NCI-H82 treated with DMSO at 0.1 percent for 48 hours (cell line): Measurements from ENCODE around the gene RBM15B.
"Not testable (repeated sequence)": the region's sequence is repeated elsewhere in the genome, so short reads cannot be mapped to it uniquely, and the experiment has no call there.

Experiments used
- DNase-seq: peaks from one replicate; lab custom pipeline; 2025; ENCODE audit not compliant: unreplicated experiment; lab: John Stamatoyannopoulos, UW

The RBM15B gene

GRCh38 chr3:51378726-51379125, 12.4 kb upstream of the RBM15B start:
- DNase-seq = no peak

- DNase-seq = no peak
These were observed 11.8 kb upstream of the RBM15B start for GRCh38 chr3:51379301-51379700.

- DNase-seq = no peak
These were observed 11.2 kb upstream of the RBM15B start for GRCh38 chr3:51379746-51380455.

- DNase-seq = no peak
These were observed 10.3 kb upstream of the RBM15B start for GRCh38 chr3:51380601-51381332.

GRCh38 chr3:51381333-51381705, 9.8 kb upstream of the RBM15B start:
- no peak for DNase-seq

- DNase-seq = no peak
These were observed 8.9 kb upstream of the RBM15B start for GRCh38 chr3:51382076-51382745.

- no peak for DNase-seq
These were observed 8.0 kb upstream of the RBM15B start for GRCh38 chr3:51382947-51383578.

- DNase-seq = no peak
These were observed 6.9 kb upstream of the RBM15B start for GRCh38 chr3:51384055-51384725.

- peak; percentile 85 for DNase-seq
These were observed 6.2 kb upstream of the RBM15B start, which contains the start of gene MANF for GRCh38 chr3:51384726-51385473. Gene MANF (plus strand): TSS chr3:51385291. CDS start chr3:51385343, 52 bp downstream.

- no peak for DNase-seq
These were observed 5.4 kb upstream of the RBM15B start for GRCh38 chr3:51385621-51386091.

- DNase-seq = no peak
These were observed 4.8 kb upstream of the RBM15B start for GRCh38 chr3:51386159-51386851.

GRCh38 chr3:51386852-51387229, 4.2 kb upstream of the RBM15B start:
- DNase-seq = no peak

- DNase-seq = not testable (repeated sequence)
These were observed 3.8 kb upstream of the RBM15B start for GRCh38 chr3:51387281-51387680.

GRCh38 chr3:51388286-51389029, 2.6 kb upstream of the RBM15B start:
- no peak for DNase-seq

- DNase-seq = no peak
These were observed 1.5 kb upstream of the RBM15B start for GRCh38 chr3:51389423-51390183.

GRCh38 chr3:51390246-51391074, 625 bp upstream of the RBM15B start:
- no peak for DNase-seq
